Trophoblast cell (in vitro differentiated cells and primary cell): ENCODE results near the gene TOPORS.
A peak's percentile ranks its signal among the peaks of the same experiment; 100 is the strongest.

Experiments
- DNase-seq, 2 donors: peaks; one replicate each; pipeline ENCODE4 v3.0.0-alpha.2; 2016
- H2AFZ ChIP-seq: 2 replicates; pipeline ENCODE4 v1.6.1; 2013; ENCODE audit warnings: low read length, moderate library complexity, mild to moderate bottlenecking; ENCODE audit not compliant: insufficient read depth, poor library complexity
- H2AK5ac ChIP-seq: 2 replicates; pipeline ENCODE4 v1.6.1; 2013; ENCODE audit warnings: mild to moderate bottlenecking, low read length
- H2BK120ac ChIP-seq: 2 replicates; pipeline ENCODE4 v1.6.1; 2013; ENCODE audit warnings: low read length, mild to moderate bottlenecking, moderate library complexity; ENCODE audit not compliant: insufficient read depth, poor library complexity
- H2BK12ac ChIP-seq: 2 replicates; pipeline ENCODE4 v1.6.1; 2013; ENCODE audit warnings: mild to moderate bottlenecking, low read length, moderate library complexity
- H2BK5ac ChIP-seq: 2 replicates; pipeline ENCODE4 v1.6.1; 2013; ENCODE audit warnings: low read length, low read depth, moderate library complexity, mild to moderate bottlenecking; ENCODE audit not compliant: poor library complexity
- H3K14ac ChIP-seq: 2 replicates; pipeline ENCODE4 v1.6.1; 2013; ENCODE audit warnings: mild to moderate bottlenecking, low read length
- H3K18ac ChIP-seq: 2 replicates; pipeline ENCODE4 v1.6.1; 2013; ENCODE audit warnings: mild to moderate bottlenecking, low read length
- H3K23ac ChIP-seq: 2 replicates; pipeline ENCODE4 v1.6.1; 2013; ENCODE audit warnings: low read length
- H3K27ac ChIP-seq: 2 replicates; pipeline ENCODE4 v1.5.1; 2013; ENCODE audit warnings: low read depth, mild to moderate bottlenecking, inconsistent platforms, low read length, moderate library complexity
- H3K27me3 ChIP-seq: 2 replicates; pipeline ENCODE4 v1.6.1; 2013; ENCODE audit warnings: inconsistent platforms, mild to moderate bottlenecking, low read length, moderate library complexity; ENCODE audit not compliant: insufficient read depth
- H3K36me3 ChIP-seq, 2 experiments: 1 replicate in 1 of 2; 2 replicates in 1 of 2; pipeline ENCODE4 v1.6.1; 2013; ENCODE audit warnings: low read length in 2 of 2, mild to moderate bottlenecking in 2 of 2, moderate library complexity in 1 of 2; ENCODE audit not compliant: insufficient read depth in 2 of 2, control insufficient read depth in 1 of 2
- H3K4ac ChIP-seq: 2 replicates; pipeline ENCODE4 v1.6.1; 2013; ENCODE audit warnings: low read depth, mild to moderate bottlenecking, low read length, moderate library complexity
- H3K4me1 ChIP-seq, 2 experiments: 1 replicate in 1 of 2; 2 replicates in 1 of 2; pipeline ENCODE4 v1.6.1; 2013; ENCODE audit warnings: low read length in 2 of 2, mild to moderate bottlenecking in 2 of 2, moderate library complexity in 1 of 2; ENCODE audit not compliant: insufficient read depth in 2 of 2, control insufficient read depth in 1 of 2
- H3K4me2 ChIP-seq: 2 replicates; pipeline ENCODE4 v1.6.1; 2013; ENCODE audit warnings: inconsistent platforms, mild to moderate bottlenecking, low read length, moderate library complexity
- H3K4me3 ChIP-seq: 2 replicates; pipeline ENCODE4 v1.5.1; 2013; ENCODE audit warnings: mild to moderate bottlenecking, low read depth, low read length, inconsistent platforms
- H3K79me1 ChIP-seq: one replicate; pipeline ENCODE4 v1.6.1; 2013; ENCODE audit warnings: low read length
- H3K79me2 ChIP-seq: 2 replicates; pipeline ENCODE4 v1.6.1; 2013; ENCODE audit warnings: low read length, mild to moderate bottlenecking; ENCODE audit not compliant: control insufficient read depth, insufficient read depth, poor library complexity
- H3K9ac ChIP-seq: 2 replicates; pipeline ENCODE4 v1.6.1; 2013; ENCODE audit warnings: mild to moderate bottlenecking, low read length
- H3K9me3 ChIP-seq: 2 replicates; pipeline ENCODE4 v1.6.1; 2013; ENCODE audit warnings: low read depth, mild to moderate bottlenecking, control low read depth, inconsistent platforms, low read length; ENCODE audit not compliant: insufficient read depth
- H4K12ac ChIP-seq: 2 replicates; pipeline ENCODE4 v1.6.1; 2013; ENCODE audit warnings: low read depth, mild to moderate bottlenecking, low read length, moderate library complexity
- H4K8ac ChIP-seq: 2 replicates; pipeline ENCODE4 v1.6.1; 2013; ENCODE audit warnings: low read depth, mild to moderate bottlenecking, low read length, moderate library complexity
- H4K91ac ChIP-seq: one replicate; pipeline ENCODE4 v1.6.1; 2013; ENCODE audit warnings: low read depth, mild to moderate bottlenecking, low read length, moderate library complexity
- WGBS: extraction: QIAGEN DNeasy Blood & Tissue Kit; methylation state at CpG from one replicate; pipeline ENCODE4 v1.1.7; 2013; ENCODE audit warnings: missing lambda C conversion rate; ENCODE audit not compliant: insufficient read length, insufficient coverage; ENCODE audit errors: extremely low coverage; 5-methylcytosine and 5-hydroxymethylcytosine counted together

Gene TOPORS

GRCh38 chr9:32572900-32573523, 20.6 kb upstream of the TOPORS start, which contains the start of gene NDUFB6:
Gene NDUFB6, minus strand, starts transcription at chr9:32573159. Its CDS starts 99 bp downstream, at chr9:32573060.
- H3K4me3 ChIP-seq = peak within 1 kb of the TSS; percentile 85
- peak within 1 kb of the TSS; percentile 99 for H2AFZ ChIP-seq
- H3K36me3 ChIP-seq = peaks cover 0 to 4% of the 10 kb centered on the region in 2 experiments
- H3K9ac ChIP-seq = peak within 1 kb of the TSS; percentile 77
- peak; percentile 91 to 95 for DNase-seq
- peak within 1 kb of the TSS; percentile 97 for H4K8ac ChIP-seq
- peak within 1 kb of the TSS; percentile 73 for H4K91ac ChIP-seq
- H4K12ac ChIP-seq = peak within 1 kb of the TSS; percentile 72
- H3K79me2 ChIP-seq = peaks cover 2% of the 10 kb centered on the region
- peak within 1 kb of the TSS; percentile 62 for H3K18ac ChIP-seq
- peak within 1 kb of the TSS; percentile 53 for H2BK120ac ChIP-seq
- H2AK5ac ChIP-seq = no peak within 1 kb of the TSS
- no peaks in the 10 kb centered on the region for H3K27me3 ChIP-seq
- H3K9me3 ChIP-seq = no peaks in the 10 kb centered on the region
- H3K4me2 ChIP-seq = peak within 1 kb of the TSS; percentile 70
- no peak within 1 kb of the TSS for H3K23ac ChIP-seq
- H3K14ac ChIP-seq = peak within 1 kb of the TSS; percentile 64
- H2BK12ac ChIP-seq = no peak within 1 kb of the TSS
- H3K79me1 ChIP-seq = peaks cover 5% of the 10 kb centered on the region
- H3K27ac ChIP-seq = peak within 1 kb of the TSS; percentile 13
- H3K4me1 ChIP-seq = no peaks in the 10 kb centered on the region
- H2BK5ac ChIP-seq = peak within 1 kb of the TSS; percentile 33
- no CpG with 5 or more reads among the region's 36 CpGs for WGBS
- H3K4ac ChIP-seq = peak within 1 kb of the TSS; percentile 77

- Histone ChIP-seq H3K4me1 (no peaks in the 10 kb centered on the region), H4K8ac (peak overlapping the region; percentile 97), H3K14ac (no peak overlapping the region), H2BK12ac (no peak overlapping the region), H3K79me1 (peaks cover 5% of the 10 kb centered on the region), H2AK5ac (no peak overlapping the region), H3K79me2 (peaks cover 2% of the 10 kb centered on the region), H3K27ac (peak overlapping the region; percentile 13), H2BK120ac (peak overlapping the region; percentile 53), H3K4me2 (peak overlapping the region; percentile 70), H3K9me3 (no peaks in the 10 kb centered on the region), H3K36me3 (peaks cover 2 to 4% of the 10 kb centered on the region in 2 experiments), H2BK5ac (no peak overlapping the region), H3K27me3 (no peaks in the 10 kb centered on the region), H3K23ac (no peak overlapping the region), H4K91ac (peak overlapping the region; percentile 73), H3K4ac (peak overlapping the region; percentile 77), H3K18ac (no peak overlapping the region), H2AFZ (peak overlapping the region; percentile 99), H4K12ac (peak overlapping the region; percentile 72), H3K9ac (peak overlapping the region; percentile 77), H3K4me3 (peak overlapping the region; percentile 85)
- DNase-seq = peak; percentile 44 to 69
- WGBS = no CpG with 5 or more reads among the region's 17 CpGs
Observed at GRCh38 chr9:32571969-32572899, 19.8 kb upstream of the TOPORS start.

GRCh38 chr9:32570262-32570661, 17.9 kb upstream of the TOPORS start:
- no peak overlapping the region for H3K23ac ChIP-seq
- H3K9ac ChIP-seq = peak overlapping the region; percentile 67
- no peak overlapping the region for H4K12ac ChIP-seq
- peaks cover 2% of the 10 kb centered on the region for H3K9me3 ChIP-seq
- no peak overlapping the region for H2BK120ac ChIP-seq
- H3K4me2 ChIP-seq = no peak overlapping the region
- H3K27me3 ChIP-seq = no peaks in the 10 kb centered on the region
- no CpG with 5 or more reads among the region's 4 CpGs for WGBS
- H2BK5ac ChIP-seq = no peak overlapping the region
- H2BK12ac ChIP-seq = no peak overlapping the region
- H3K27ac ChIP-seq = no peak overlapping the region
- no peak overlapping the region for H4K91ac ChIP-seq
- no peak overlapping the region for H3K18ac ChIP-seq
- peaks cover 5% of the 10 kb centered on the region for H3K79me1 ChIP-seq
- no peak overlapping the region for H2AK5ac ChIP-seq
- DNase-seq = no peak
- H3K4ac ChIP-seq = no peak overlapping the region
- H4K8ac ChIP-seq = no peak overlapping the region
- no peak overlapping the region for H2AFZ ChIP-seq
- H3K36me3 ChIP-seq = peaks cover 17 to 20% of the 10 kb centered on the region in 2 experiments
- H3K14ac ChIP-seq = no peak overlapping the region
- no peaks in the 10 kb centered on the region for H3K4me1 ChIP-seq
- peaks cover 2% of the 10 kb centered on the region for H3K79me2 ChIP-seq
- no peak overlapping the region for H3K4me3 ChIP-seq

GRCh38 chr9:32566770-32567169, 14.4 kb upstream of the TOPORS start:
- H3K27me3 ChIP-seq = no peaks in the 10 kb centered on the region
- WGBS = no CpG with 5 or more reads among the region's 26 CpGs
- H3K27ac ChIP-seq = no peak overlapping the region
- H3K4me3 ChIP-seq = no peak overlapping the region
- H3K79me1 ChIP-seq = no peaks in the 10 kb centered on the region
- H2AFZ ChIP-seq = no peak overlapping the region
- H2BK12ac ChIP-seq = no peak overlapping the region
- no peak overlapping the region for H3K9ac ChIP-seq
- H2BK5ac ChIP-seq = no peak overlapping the region
- no peak overlapping the region for H2AK5ac ChIP-seq
- no peaks in the 10 kb centered on the region for H3K4me1 ChIP-seq
- H4K91ac ChIP-seq = no peak overlapping the region
- H3K18ac ChIP-seq = no peak overlapping the region
- peaks cover 2% of the 10 kb centered on the region for H3K9me3 ChIP-seq
- no peak overlapping the region for H3K4me2 ChIP-seq
- no peaks in the 10 kb centered on the region for H3K79me2 ChIP-seq
- no peak overlapping the region for H4K12ac ChIP-seq
- H4K8ac ChIP-seq = no peak overlapping the region
- H3K4ac ChIP-seq = no peak overlapping the region
- no peak overlapping the region for H3K14ac ChIP-seq
- H3K36me3 ChIP-seq = peaks cover 17 to 22% of the 10 kb centered on the region in 2 experiments
- H3K23ac ChIP-seq = no peak overlapping the region
- no peak for DNase-seq
- H2BK120ac ChIP-seq = no peak overlapping the region
